Neural crest cell (in vitro differentiated cells): Measurements from ENCODE around the gene IFT81. TPM values are rescaled to one million over a fixed set of nuclear protein-coding genes. Genes with fewer than 3 reads are reported as not detected.
A peak's percentile ranks its signal among the peaks of the same experiment; 100 is the strongest.

Source experiments
- DNase-seq: peaks from one replicate; pipeline ENCODE4 v3.0.0; 2021; ENCODE audit warnings: low read depth, mixed read lengths, low spot score
- H3K27ac Mint-ChIP-seq: one replicate; pipeline ENCODE4 v1.8.0; 2021; ENCODE audit warnings: mild to moderate bottlenecking, mixed read lengths; ENCODE audit not compliant: unreplicated experiment
- H3K27me3 Mint-ChIP-seq: 2 replicates; pipeline ENCODE4 v1.8.0; 2021; ENCODE audit warnings: low read depth, mild to moderate bottlenecking, mixed read lengths
- H3K36me3 Mint-ChIP-seq: 2 replicates; pipeline ENCODE4 v1.8.0; 2021; ENCODE audit warnings: low read depth, mild to moderate bottlenecking, mixed read lengths
- H3K4me1 Mint-ChIP-seq: 2 replicates; pipeline ENCODE4 v1.8.0; 2021; ENCODE audit warnings: mixed read lengths
- H3K4me3 Mint-ChIP-seq: one replicate; pipeline ENCODE4 v1.8.0; 2021; ENCODE audit warnings: mild to moderate bottlenecking, mixed read lengths
- H3K9me3 Mint-ChIP-seq: 2 replicates; pipeline ENCODE4 v1.8.0; 2021; ENCODE audit warnings: mixed read lengths
- CTCF ChIP-seq: fragments of 200-600 bp; sonication (generic); conservative IDR thresholded peaks from 2 replicates; pipeline ENCODE4 v1.5.0; 2021; ENCODE audit warnings: antibody characterized with exemption, mild to moderate bottlenecking
- total RNA-seq: library from RNA; stranded (reverse); gene quantifications from 2 replicates; pipeline ENCODE4 v1.2.1, GENCODE V29; 2021

The IFT81 gene
- total RNA-seq, 1 donor from 2014 or later, result 40.4 TPM

DNA sequence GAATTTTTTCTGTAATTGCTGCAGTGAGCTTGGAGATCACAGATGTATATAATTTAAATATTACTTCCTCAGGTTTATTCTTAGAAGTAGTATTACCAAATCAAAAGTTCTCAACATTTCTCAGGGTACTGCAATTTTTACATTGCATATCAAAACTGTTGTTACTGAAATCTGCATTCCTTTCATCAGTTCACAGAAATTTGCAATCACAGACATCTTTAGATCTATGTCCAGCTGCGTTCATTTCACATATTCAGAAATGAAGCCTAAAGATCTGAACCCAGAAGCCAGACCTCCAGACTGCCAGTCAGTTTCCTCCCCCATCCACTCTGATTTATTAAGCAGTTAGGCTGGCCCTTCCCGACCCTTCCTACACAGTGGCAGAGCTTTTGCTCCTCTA, 18.2 kb upstream of the IFT81 start:
- no peaks in the 10 kb centered on the region for H3K36me3 Mint-ChIP-seq
- DNase-seq, result no peak
- no peak overlapping the region for H3K27ac Mint-ChIP-seq
- no peak for TF ChIP-seq CTCF
- H3K4me1 Mint-ChIP-seq, result peaks cover 24% of the 10 kb centered on the region
- H3K4me3 Mint-ChIP-seq, result no peak overlapping the region
- H3K27me3 Mint-ChIP-seq, result no peaks in the 10 kb centered on the region
- H3K9me3 Mint-ChIP-seq, result no peaks in the 10 kb centered on the region

DNA sequence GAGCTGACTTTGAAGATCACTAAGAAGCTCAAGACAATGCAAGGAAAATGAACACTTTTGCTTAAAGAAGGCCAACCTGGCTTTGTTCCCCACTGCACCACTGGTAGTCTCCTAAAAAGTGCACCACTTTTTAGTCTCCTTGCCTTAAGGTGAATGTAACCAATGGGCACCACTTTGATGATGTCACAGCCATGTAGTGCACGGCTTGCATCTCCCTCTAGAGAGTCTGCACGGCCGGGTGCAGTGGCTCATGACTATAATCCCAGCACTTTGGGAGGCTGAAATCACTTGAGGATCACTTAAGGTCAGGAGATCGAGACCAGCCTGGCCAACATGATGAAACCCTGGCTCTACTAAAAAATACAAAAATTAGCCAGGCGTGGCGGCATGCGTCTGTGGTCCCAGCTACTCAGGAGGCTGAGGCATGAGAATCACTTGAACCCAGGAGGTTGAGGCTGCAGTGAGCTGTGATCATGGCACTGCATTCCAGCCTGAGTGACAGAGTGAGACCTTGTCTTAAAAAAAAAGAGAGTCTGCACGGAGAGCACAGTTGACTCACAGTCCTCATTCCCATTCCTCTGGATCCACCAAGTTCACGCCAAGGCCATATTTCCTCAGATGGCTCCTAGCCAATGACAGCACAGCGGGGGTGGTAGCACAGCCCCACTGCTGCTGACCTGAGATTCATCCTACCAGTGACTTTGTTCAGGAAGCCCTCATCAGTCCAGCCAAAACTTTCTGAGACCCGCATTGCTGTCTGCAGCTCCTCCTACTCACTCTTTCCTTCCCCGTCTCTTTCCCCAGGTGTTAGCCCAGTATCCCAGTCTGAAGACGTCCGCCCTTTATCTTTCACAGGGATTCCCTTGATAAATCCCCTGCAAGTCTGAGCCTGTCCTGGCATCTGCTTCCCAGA, 16.5 kb upstream of the IFT81 start:
- Mint-ChIP-seq H3K27ac (no peak overlapping the region), H3K4me3 (no peak overlapping the region), H3K4me1 (peaks cover 19% of the 10 kb centered on the region)

GRCh38 chr12:110108309-110109036, 15.7 kb upstream of the IFT81 start:
- H3K27ac Mint-ChIP-seq, result peak overlapping the region; percentile 14
- H3K36me3 Mint-ChIP-seq, result no peaks in the 10 kb centered on the region
- no peaks in the 10 kb centered on the region for H3K27me3 Mint-ChIP-seq
- TF ChIP-seq CTCF, result no peak
- no peak overlapping the region for H3K4me3 Mint-ChIP-seq
- no peak for DNase-seq
- H3K9me3 Mint-ChIP-seq, result no peaks in the 10 kb centered on the region
- peaks cover 19% of the 10 kb centered on the region for H3K4me1 Mint-ChIP-seq

More for the DNA sequence above, 16.5 kb upstream of the IFT81 start:
- no peaks in the 10 kb centered on the region for H3K9me3 Mint-ChIP-seq
- DNase-seq, result no peak
- H3K27me3 Mint-ChIP-seq, result no peaks in the 10 kb centered on the region
- no peak for TF ChIP-seq CTCF
- no peaks in the 10 kb centered on the region for H3K36me3 Mint-ChIP-seq

DNA sequence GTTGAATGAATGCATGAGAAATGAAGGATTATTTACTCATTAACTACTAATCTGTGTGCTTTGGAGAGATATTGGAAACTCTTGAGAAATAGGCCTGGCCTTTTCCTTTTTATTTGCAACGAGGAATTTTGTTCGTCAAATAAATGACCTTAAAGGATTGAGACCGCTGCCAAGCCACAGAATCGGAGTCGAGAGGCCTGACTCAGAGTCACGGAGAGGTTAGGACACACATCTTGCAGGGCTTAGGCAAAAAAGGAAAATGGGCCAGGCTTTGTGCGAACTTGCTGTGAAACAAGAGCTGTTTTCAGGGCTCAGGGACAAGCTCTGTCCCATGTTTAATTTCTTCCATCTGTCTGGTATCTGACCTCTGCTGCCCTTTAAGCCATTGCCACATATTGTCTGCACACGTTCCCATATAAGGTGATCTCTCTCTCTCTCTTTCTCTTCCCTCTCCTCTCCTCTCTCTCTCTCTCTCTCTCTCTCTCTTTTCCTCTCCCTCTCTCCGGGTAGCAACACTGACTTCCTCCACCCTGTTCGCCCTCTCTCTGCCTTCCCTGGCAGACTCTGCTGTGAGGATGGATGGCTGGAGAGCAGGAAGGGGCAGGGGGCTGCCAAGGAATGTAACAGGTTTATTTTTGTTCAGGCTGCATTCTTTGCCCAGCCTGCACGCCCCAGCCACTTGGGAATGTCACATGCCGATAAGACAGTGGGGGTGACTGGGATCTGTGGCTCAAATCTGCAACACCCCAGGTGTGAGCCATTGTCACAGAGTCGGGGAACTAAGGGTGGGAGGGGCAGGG, 14.9 kb upstream of the IFT81 start:
- no peak for DNase-seq

More for the DNA sequence above, 14.9 kb upstream of the IFT81 start:
- Mint-ChIP-seq H3K36me3 (no peaks in the 10 kb centered on the region), H3K4me3 (no peak overlapping the region), H3K27me3 (no peaks in the 10 kb centered on the region), H3K4me1 (peaks cover 19% of the 10 kb centered on the region), H3K27ac (peak overlapping the region; percentile 92), H3K9me3 (no peaks in the 10 kb centered on the region)
- TF ChIP-seq CTCF, result no peak
